GM12892 (cell line): Measurements from ENCODE around the gene UGT1A10.
"Not testable (repeated sequence)": the region's sequence is repeated elsewhere in the genome, so short reads cannot be mapped to it uniquely, and the experiment has no call there.

Source experiments
- DNase-seq: peaks from one replicate; pipeline ENCODE4 v3.0.0; 2011; ENCODE audit not compliant: insufficient read length
- FAIRE-seq: peaks from 2 replicates; lab custom pipeline; 2011; peaks lifted over from hg19 to GRCh38; lab: Jason Lieb, UNC
- POLR2A ChIP-seq: IDR thresholded peaks from 2 replicates; pipeline ENCODE4 v1.6.1; 2011; ENCODE audit warnings: low read depth, low read length, control low read depth
- POLR2AphosphoS5 ChIP-seq: IDR thresholded peaks from 2 replicates; pipeline ENCODE4 v1.6.1; 2011; ENCODE audit warnings: low read depth, low read length, control low read depth
- TAF1 ChIP-seq: IDR thresholded peaks from 2 replicates; pipeline ENCODE4 v1.6.1; 2011; ENCODE audit warnings: low read depth, mild to moderate bottlenecking, control low read depth, low read length, borderline replicate concordance

Gene UGT1A10

DNA sequence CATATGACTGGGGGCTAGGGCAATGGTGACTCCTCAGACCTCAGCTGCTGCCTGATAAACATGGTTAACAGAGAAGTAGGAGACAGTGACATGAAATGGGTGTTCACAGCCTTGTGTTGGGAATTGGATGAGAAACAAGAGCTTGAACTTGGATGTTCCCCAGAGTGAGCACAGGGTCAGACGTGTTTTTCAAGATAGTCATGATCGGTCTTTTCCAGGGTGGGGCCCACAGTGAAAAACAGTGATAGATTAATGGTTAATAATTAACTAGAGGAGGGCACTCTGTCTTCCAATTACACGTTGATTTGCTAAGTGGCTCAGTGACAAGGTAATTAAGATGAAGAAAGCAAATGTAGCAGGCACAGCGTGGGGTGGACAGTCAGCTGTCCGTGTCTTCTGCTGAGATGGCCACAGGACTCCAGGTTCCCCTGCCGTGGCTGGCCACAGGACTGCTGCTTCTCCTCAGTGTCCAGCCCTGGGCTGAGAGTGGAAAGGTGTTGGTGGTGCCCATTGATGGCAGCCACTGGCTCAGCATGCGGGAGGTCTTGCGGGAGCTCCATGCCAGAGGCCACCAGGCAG lies 92.6 kb downstream of the UGT1A10 start, which contains the start of gene UGT1A3:
Gene UGT1A3, plus strand, starts transcription at position 320 of the 579 bp plus-strand sequence. Its CDS starts 85 bp downstream, at position 405.
- no peak for FAIRE-seq
- TF ChIP-seq POLR2A (no peak), TAF1 (no peak), POLR2AphosphoS5 (no peak)
- DNase-seq, result no peak

GRCh38 chr2:233736868-233737653 lies 100.8 kb downstream of the UGT1A10 start:
- not testable (repeated sequence) for DNase-seq, FAIRE-seq

GRCh38 chr2:233740870-233741269 lies 104.6 kb downstream of the UGT1A10 start:
- TF ChIP-seq POLR2AphosphoS5 (no peak), TAF1 (no peak), POLR2A (no peak)
- FAIRE-seq, result no peak
- no peak for DNase-seq

- no peak for DNase-seq
- no peak for FAIRE-seq
- TF ChIP-seq POLR2AphosphoS5 (no peak), TAF1 (no peak), POLR2A (no peak)
Observed at GRCh38 chr2:233743464-233744259, 107.4 kb downstream of the UGT1A10 start.

- no peak for DNase-seq
- TF ChIP-seq POLR2AphosphoS5, result no peak
- TF ChIP-seq TAF1, result no peak
- no peak for TF ChIP-seq POLR2A
- FAIRE-seq, result peak; percentile 9
Observed at GRCh38 chr2:233745073-233745755, 109.0 kb downstream of the UGT1A10 start.

- not testable (repeated sequence) for FAIRE-seq, DNase-seq
Observed at GRCh38 chr2:233745838-233746237, 109.6 kb downstream of the UGT1A10 start.

DNA sequence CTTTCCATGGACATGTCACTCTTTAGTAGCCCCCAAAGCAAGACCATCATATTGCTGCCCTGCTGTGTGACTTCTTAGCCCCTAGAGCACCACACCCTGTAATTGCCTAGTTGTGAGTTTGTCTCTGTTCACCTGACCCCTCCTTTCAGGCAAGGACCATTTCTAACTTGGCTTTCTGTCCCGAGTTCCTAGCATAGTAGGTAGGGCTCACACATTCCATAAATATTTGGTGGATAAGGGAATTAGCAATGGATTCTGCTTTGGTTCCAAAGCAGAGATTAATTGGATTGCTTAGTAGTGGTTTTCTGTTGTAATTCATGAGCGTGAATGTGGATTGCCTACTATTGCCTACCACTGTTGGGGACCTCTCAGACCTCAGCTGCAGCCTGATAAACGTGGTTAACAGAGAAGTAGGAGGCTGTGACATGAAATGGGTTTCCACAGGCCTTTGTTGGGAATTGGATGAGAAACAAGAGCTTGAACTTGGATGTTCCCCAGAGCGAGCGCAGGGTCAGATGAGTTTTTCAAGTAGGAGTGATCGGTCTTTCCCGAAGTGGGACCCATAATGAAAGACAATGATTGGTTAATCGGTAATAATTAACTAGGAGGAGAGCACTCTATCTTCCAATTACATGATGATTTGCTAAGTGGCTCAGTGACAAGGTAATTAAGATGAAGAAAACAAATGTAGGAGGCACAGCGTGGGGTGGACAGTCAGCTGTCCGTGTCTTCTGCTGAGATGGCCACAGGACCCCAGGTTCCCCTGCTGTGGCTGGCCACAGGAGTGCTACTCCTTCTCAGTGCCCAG lies 110.4 kb downstream of the UGT1A10 start:
- no peak for FAIRE-seq
- no peak for DNase-seq
- no peak for TF ChIP-seq POLR2A
- no peak for TF ChIP-seq TAF1
- no peak for TF ChIP-seq POLR2AphosphoS5

DNA sequence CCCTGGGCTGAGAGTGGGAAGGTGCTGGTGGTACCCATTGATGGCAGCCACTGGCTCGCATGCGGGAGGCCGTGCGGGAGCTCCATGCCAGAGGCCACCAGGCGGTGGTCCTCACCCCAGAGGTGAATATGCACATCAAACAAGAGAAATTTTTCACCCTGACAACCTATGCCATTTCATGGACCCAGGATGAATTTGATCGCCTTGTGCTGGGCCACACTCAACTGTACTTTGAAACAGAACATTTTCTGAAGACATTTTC lies 111.0 kb downstream of the UGT1A10 start:
- TF ChIP-seq POLR2A (no peak), TAF1 (no peak), POLR2AphosphoS5 (no peak)
- no peak for DNase-seq
- FAIRE-seq, result no peak

GRCh38 chr2:233750689-233751088 lies 114.4 kb downstream of the UGT1A10 start:
- DNase-seq, FAIRE-seq: not testable (repeated sequence)

- DNase-seq, FAIRE-seq: not testable (repeated sequence)
Observed at GRCh38 chr2:233751212-233752009, 115.2 kb downstream of the UGT1A10 start.
